HepG2 (cell line): ENCODE results near the gene NFX1. TPM values are rescaled to one million over a fixed set of nuclear protein-coding genes. Genes with fewer than 3 reads are reported as not detected.

ENCODE experiments used
- ATAC-seq: fragments of 200-7000 bp; cut with Tn5 transposase; 3 replicates; pipeline ENCODE4 v1.9.1; 2020; ENCODE audit warnings: mild to moderate bottlenecking, moderate library complexity
- BruUV-seq: library from RNA; stranded (reverse); fragments of 400-500 nt; replicated peaks from 2 replicates; lab custom pipeline; 2021; lab: Mats Ljungman, UMichigan
- CTCF ChIA-PET: fragments of 300-600 bp; formaldehyde crosslinking; extraction: SDS; loops from one replicate; lab custom pipeline; 2021; ENCODE audit warnings: low total read pairs, inconsistent platforms, low intra/inter-chr PET ratio; lab: Yijun Ruan, JAX
- POLR2A ChIA-PET: fragments of 350-600 bp; sonication (Branson Sonifier 250); formaldehyde crosslinking; loops from one replicate; lab custom pipeline; 2020; ENCODE audit warnings: antibody characterized with exemption, inconsistent platforms; lab: Yijun Ruan, JAX
- DNase-seq: peaks from one replicate; pipeline ENCODE4 v3.0.0-alpha.2; 2015; ENCODE audit warnings: low spot score
- FAIRE-seq: peaks from 3 replicates; lab custom pipeline; 2011; peaks lifted over from hg19 to GRCh38; lab: Jason Lieb, UNC
- H2AFZ ChIP-seq: one replicate; pipeline ENCODE4 v1.6.1; 2011; ENCODE audit warnings: low read length, inconsistent platforms
- H3K27ac ChIP-seq: fragments of 300-600 bp; 3 replicates; pipeline ENCODE4 v1.8.0; 2011; ENCODE audit warnings: mixed run types, mild to moderate bottlenecking, mixed read lengths, low read length, inconsistent platforms; ENCODE audit not compliant: insufficient read depth; ENCODE audit errors: extremely low read length
- H3K27me3 ChIP-seq, 2 experiments: fragments of 200-600 bp in 1 of 2; 2 replicates in 1 of 2; 3 replicates in 1 of 2; pipeline versions ENCODE4 v1.6.0 to v1.8.0; 2011; ENCODE audit warnings: low read length in 2 of 2, mild to moderate bottlenecking in 2 of 2, moderate library complexity in 2 of 2, inconsistent platforms in 1 of 2; ENCODE audit not compliant: insufficient read depth in 2 of 2, control insufficient read depth in 1 of 2
- H3K36me3 ChIP-seq, 2 experiments: fragments of 200-600 bp in 1 of 2; replicated peaks in 1 of 2; 2 replicates in 1 of 2; 3 replicates in 1 of 2; pipeline versions ENCODE4 v1.5.1 to v1.8.0; 2011; ENCODE audit warnings: low read length in 2 of 2, inconsistent platforms in 1 of 2; ENCODE audit not compliant: insufficient read depth in 2 of 2, control insufficient read depth in 1 of 2
- H3K4me1 ChIP-seq: 2 replicates; pipeline ENCODE4 v1.5.1; 2012; ENCODE audit warnings: low read length, inconsistent platforms; ENCODE audit not compliant: insufficient read depth
- H3K4me2 ChIP-seq: 2 replicates; pipeline ENCODE4 v1.6.0; 2011; ENCODE audit warnings: low read depth, low read length, inconsistent platforms
- H3K4me3 ChIP-seq, 3 experiments: fragments of 200-600 bp in 1 of 3; sonication (generic), shearing (Covaris generic) in 1 of 3; replicated peaks in 1 of 3; 2 replicates each; pipeline ENCODE4 v1.5.1; 2011 to 2016; ENCODE audit warnings: low read length in 3 of 3, inconsistent platforms in 2 of 3, low read depth in 2 of 3, mild to moderate bottlenecking in 2 of 3, control low read depth in 1 of 3, mixed read lengths in 1 of 3; ENCODE audit not compliant: insufficient read depth in 1 of 3
- H3K79me2 ChIP-seq: one replicate; pipeline ENCODE4 v1.6.1; 2011; ENCODE audit warnings: low read length, inconsistent platforms; ENCODE audit not compliant: insufficient read depth
- H3K9ac ChIP-seq: 2 replicates; pipeline ENCODE4 v1.6.0; 2011; ENCODE audit warnings: mild to moderate bottlenecking, low read depth, low read length, inconsistent platforms; ENCODE audit not compliant: insufficient read depth
- H3K9me3 ChIP-seq: 2 replicates; pipeline ENCODE4 v1.5.1; 2012; ENCODE audit warnings: mild to moderate bottlenecking, low read length
- H4K20me1 ChIP-seq: 2 replicates; pipeline ENCODE4 v1.6.0; 2011; ENCODE audit warnings: inconsistent platforms, mild to moderate bottlenecking, low read length, moderate library complexity; ENCODE audit not compliant: insufficient read depth
- FOXP4 ChIP-seq: sonication (generic); formaldehyde crosslinking; IDR thresholded peaks from 2 replicates; pipeline ENCODE4 v1.4.0; 2020; ENCODE audit warnings: missing genetic modification reagents
- HNRNPUL1 ChIP-seq: fragments of 200-400 bp; formaldehyde crosslinking; IDR thresholded peaks from 2 replicates; pipeline ENCODE4 v1.6.1; 2017; ENCODE audit warnings: low read depth, mild to moderate bottlenecking, low read length, moderate library complexity
- KDM6A ChIP-seq: IDR thresholded peaks from 2 replicates; pipeline ENCODE4 v1.6.1; 2016; ENCODE audit warnings: low read depth
- PRDM10 ChIP-seq: sonication (generic); formaldehyde crosslinking; IDR thresholded peaks from 2 replicates; pipeline ENCODE4 v1.4.0; 2020; ENCODE audit warnings: low read depth, missing genetic modification reagents
- PTBP1 ChIP-seq: fragments of 200-400 bp; formaldehyde crosslinking; IDR thresholded peaks from 2 replicates; pipeline ENCODE4 v1.6.1; 2018; ENCODE audit warnings: low read length, low read depth; ENCODE audit not compliant: poor library complexity, severe bottlenecking
- TCF12 ChIP-seq, 2 experiments: fragments of 450-650 bp in 1 of 2; sonication (generic) in 1 of 2; formaldehyde crosslinking in 1 of 2; IDR thresholded peaks; 2 replicates each; pipeline versions ENCODE4 v1.6.1 to v1.8.0; 2017 to 2022; ENCODE audit warnings: antibody characterized with exemption in 1 of 2, mild to moderate bottlenecking in 1 of 2, missing genetic modification reagents in 1 of 2, moderate library complexity in 1 of 2
- TEAD3 ChIP-seq: optimal IDR thresholded peaks from 2 replicates; pipeline ENCODE3; 2016; ENCODE audit warnings: borderline replicate concordance
- TP53 ChIP-seq: sonication (generic); formaldehyde crosslinking; conservative IDR thresholded peaks from 2 replicates; pipeline ENCODE4 v1.4.0; 2020; ENCODE audit warnings: missing genetic modification reagents
- TRIM22 ChIP-seq: fragments of 450-650 bp; IDR thresholded peaks from 2 replicates; pipeline ENCODE4 v1.6.1; 2017
- YEATS4 ChIP-seq: sonication (generic); formaldehyde crosslinking; IDR thresholded peaks from 2 replicates; pipeline ENCODE4 v1.4.0; 2020; ENCODE audit warnings: missing genetic modification reagents, borderline replicate concordance
- ZNF230 ChIP-seq: sonication (generic); formaldehyde crosslinking; IDR thresholded peaks from 2 replicates; pipeline ENCODE4 v1.4.0; 2020; ENCODE audit warnings: mild to moderate bottlenecking, missing genetic modification reagents
- ZNF543 ChIP-seq: sonication (generic); formaldehyde crosslinking; IDR thresholded peaks from 2 replicates; pipeline ENCODE4 v1.4.0; 2020; ENCODE audit warnings: mild to moderate bottlenecking, missing genetic modification reagents
- ZNF766 ChIP-seq: sonication (generic); formaldehyde crosslinking; IDR thresholded peaks from 2 replicates; pipeline ENCODE4 v1.5.0; 2020; ENCODE audit warnings: missing genetic modification reagents, borderline replicate concordance
- ZNF781 ChIP-seq: sonication (generic); formaldehyde crosslinking; IDR thresholded peaks from 2 replicates; pipeline ENCODE4 v1.5.1; 2020; ENCODE audit warnings: borderline replicate concordance, mild to moderate bottlenecking, missing genetic modification reagents; ENCODE audit errors: not compliant biosample characterization
- ZSCAN20 ChIP-seq: sonication (generic); formaldehyde crosslinking; IDR thresholded peaks from 2 replicates; pipeline ENCODE4 v1.4.0; 2020; ENCODE audit warnings: missing genetic modification reagents, mild to moderate bottlenecking, borderline replicate concordance
- WGBS: methylation state at CpG from one replicate; pipeline ENCODE4 v1.1.6; 2017; ENCODE audit warnings: low lambda C conversion rate; 5-methylcytosine and 5-hydroxymethylcytosine counted together
- in situ Hi-C: cut with HindIII; loops from 2 replicates; pipeline ENCODE4 v1.10.0; 2017; ENCODE audit warnings: low pct_unique_long_range_greater_than_20kb; ENCODE audit not compliant: extremely low pct_ligation_motif_present
- intact Hi-C: fragments of 100-400 bp; cut with micrococcal nuclease; formaldehyde crosslinking; loops from one replicate; pipeline ENCODE4 v1.10.0; 2022; ENCODE audit not compliant: unreplicated experiment
- polyA plus RNA-seq, 8 experiments: library from polyadenylated mRNA; depleted of rRNA in 3 of 8; stranded (reverse) in 7 of 8; unstranded in 1 of 8; fragments of >200 nt; fragmentation: Illumina TruSeq in 4 of 8; extraction: Trizol in 4 of 8; gene quantifications; 2 replicates each; pipeline versions ENCODE4 v1.2.1 to v1.2.3, GENCODE V29; 2011 to 2016; ENCODE audit warnings: low read depth in 4 of 8, missing spikeins in 1 of 8, mixed read lengths in 1 of 8; ENCODE audit not compliant: insufficient read depth in 1 of 8
- total RNA-seq, 5 experiments: library from RNA; depleted of rRNA; stranded (reverse); fragments of >200 nt; fragmentation: Illumina TruSeq; extraction: Trizol; gene quantifications; 2 replicates each; pipeline ENCODE4 v1.2.3, GENCODE V29; 2016; ENCODE audit warnings: low read depth in 1 of 5
- TF ChIP-seq, protein P1 (sequence below): sonication (generic); formaldehyde crosslinking; IDR thresholded peaks from 2 replicates; pipeline ENCODE4 v1.9.0; 2021; ENCODE audit warnings: missing genetic modification reagents, mild to moderate bottlenecking, borderline replicate concordance

NFX1 gene
- total and polyA plus RNA-seq, 2 of the 13 experiments (the other 11 are each of a cell fraction or from before 2014, with no cell fraction given) = 23.9 to 27.5 TPM

DNA sequence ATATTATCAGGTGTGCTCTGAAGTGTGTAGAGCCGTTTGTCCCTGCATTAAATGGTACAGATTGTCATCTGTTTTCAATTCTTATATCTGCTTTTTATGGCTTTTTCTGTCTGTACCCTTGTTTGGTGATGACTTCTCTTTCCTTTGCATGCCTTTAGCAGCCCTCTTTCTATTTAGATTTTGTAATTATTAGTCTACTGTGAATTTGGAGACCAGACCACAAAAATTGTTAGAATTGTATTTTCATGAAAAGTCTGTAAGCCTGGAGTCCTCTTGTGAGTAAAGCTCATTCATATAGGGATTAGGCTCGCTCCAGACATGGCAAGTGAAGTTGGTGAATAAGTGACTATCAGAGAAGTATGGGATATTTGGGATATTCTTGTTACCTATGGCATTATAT is 41.7 kb downstream of the NFX1 start:
- Histone ChIP-seq H3K27me3 (no peaks in the 10 kb centered on the region), H3K9me3 (no peaks in the 10 kb centered on the region), H3K79me2 (no peaks in the 10 kb centered on the region), H3K4me2 (no peak overlapping the region), H2AFZ (no peak overlapping the region), H3K36me3 (peaks cover 16 to 42% of the 10 kb centered on the region in 2 experiments), H3K4me1 (no peaks in the 10 kb centered on the region)
- CTCF ChIA-PET = no interaction called here
- WGBS = 72% methylated on average over 2 of the region's 2 CpGs
- POLR2A ChIA-PET = no interaction called here
- FAIRE-seq = no peak
- ATAC-seq = no peak
- TF ChIP-seq YEATS4 (CRISPR knock-in tag) (no peak), FOXP4 (CRISPR knock-in tag) (no peak), TRIM22 (no peak), HNRNPUL1 (no peak), PTBP1 (no peak), ZNF781 (CRISPR knock-in tag) (no peak), TEAD3 (CRISPR knock-in tag) (no peak), PRDM10 (CRISPR knock-in tag) (no peak), TCF12 (IDR thresholded peaks at IDR 0.05) (no peak), TCF12 (CRISPR knock-in tag; IDR thresholded peaks at IDR 0.05) (no peak), ZNF230 (CRISPR knock-in tag) (no peak), ZNF543 (CRISPR knock-in tag) (no peak), ZNF766 (no peak), ZSCAN20 (CRISPR knock-in tag) (no peak), TP53 (no peak), KDM6A (no peak)
- TF ChIP-seq, protein P1, sequence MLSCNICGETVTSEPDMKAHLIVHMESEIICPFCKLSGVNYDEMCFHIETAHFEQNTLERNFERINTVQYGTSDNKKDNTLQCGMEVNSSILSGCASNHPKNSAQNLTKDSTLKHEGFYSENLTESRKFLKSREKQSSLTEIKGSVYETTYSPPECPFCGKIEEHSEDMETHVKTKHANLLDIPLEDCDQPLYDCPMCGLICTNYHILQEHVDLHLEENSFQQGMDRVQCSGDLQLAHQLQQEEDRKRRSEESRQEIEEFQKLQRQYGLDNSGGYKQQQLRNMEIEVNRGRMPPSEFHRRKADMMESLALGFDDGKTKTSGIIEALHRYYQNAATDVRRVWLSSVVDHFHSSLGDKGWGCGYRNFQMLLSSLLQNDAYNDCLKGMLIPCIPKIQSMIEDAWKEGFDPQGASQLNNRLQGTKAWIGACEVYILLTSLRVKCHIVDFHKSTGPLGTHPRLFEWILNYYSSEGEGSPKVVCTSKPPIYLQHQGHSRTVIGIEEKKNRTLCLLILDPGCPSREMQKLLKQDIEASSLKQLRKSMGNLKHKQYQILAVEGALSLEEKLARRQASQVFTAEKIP = no peak
- TF ChIP-seq, all 625 proteins: peak for 0
- Histone ChIP-seq H3K27ac (no peak overlapping the region), H3K9ac (no peak overlapping the region), H4K20me1 (no peaks in the 10 kb centered on the region), H3K4me3 (no peak overlapping the region)
- no TSS peak for BruUV-seq
- intact Hi-C loops (no loop called here), in situ Hi-C loops (no loop called here)
- DNase-seq = no peak
